HS-27A (cell line): ENCODE results near the gene FHOD3.

Experiments
- DNase-seq: peaks from one replicate; pipeline ENCODE4 v3.0.0-alpha.2; 2012; ENCODE audit warnings: low read depth, missing footprints

Gene FHOD3

DNA sequence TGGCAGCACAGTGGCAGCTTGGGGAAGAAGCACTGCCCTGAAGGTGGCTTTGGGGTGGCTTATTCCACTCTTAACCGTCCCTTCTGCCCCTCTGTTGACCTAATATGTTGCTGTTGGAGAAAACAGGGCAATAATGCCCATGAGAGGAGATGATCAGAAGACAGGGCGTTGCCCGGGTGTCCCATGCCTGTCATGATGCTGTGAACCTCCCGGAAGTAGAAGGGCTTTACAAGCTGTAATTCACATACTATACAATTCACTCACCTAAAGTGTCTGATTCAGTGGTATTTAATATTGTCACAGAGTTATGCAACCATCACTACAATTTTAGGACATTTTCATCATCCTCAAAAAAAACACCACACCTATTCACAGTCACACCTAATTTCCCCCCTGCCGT lies 112.3 kb downstream of the FHOD3 start:
- DNase-seq, result no peak

DNA sequence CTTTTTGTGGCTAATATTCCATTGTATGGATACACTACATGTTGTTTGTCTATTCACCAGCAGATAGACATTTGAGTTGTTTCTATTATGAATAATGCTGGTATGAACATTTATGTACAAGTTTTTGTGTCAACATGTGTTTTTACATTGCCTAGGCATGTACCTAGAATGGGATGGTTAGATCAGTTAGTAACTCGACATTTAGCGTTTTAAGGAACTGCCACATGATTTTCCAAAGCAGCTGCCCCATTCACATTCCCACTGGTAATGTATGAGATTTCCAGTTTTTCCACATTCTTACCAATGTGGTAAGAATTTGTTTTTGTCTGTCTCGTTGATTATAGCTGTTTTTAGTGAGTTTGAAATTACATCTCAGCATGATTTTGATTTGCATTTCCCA lies 112.8 kb downstream of the FHOD3 start:
- DNase-seq, result no peak

DNA sequence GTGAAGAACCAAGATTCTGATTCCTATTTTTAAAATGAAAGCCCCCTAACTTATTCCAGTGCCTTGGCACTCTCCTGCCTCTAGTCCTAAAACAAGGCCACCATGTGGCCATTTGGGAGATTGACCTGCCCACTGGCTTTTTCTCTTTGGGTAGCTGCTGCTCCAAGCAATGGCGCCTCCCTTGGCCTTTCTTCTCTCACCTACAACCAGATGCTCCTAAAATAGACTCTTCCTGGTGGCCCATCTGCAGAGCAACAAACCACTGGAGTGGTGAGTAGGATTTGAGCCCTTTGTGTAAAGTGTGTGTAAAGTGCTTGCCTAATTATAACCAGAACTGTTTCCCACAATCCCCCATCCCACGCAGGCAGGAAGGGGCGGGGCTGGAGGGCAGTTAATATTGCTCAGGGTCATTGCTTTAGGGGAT lies 114.2 kb downstream of the FHOD3 start:
- peak; percentile 27 for DNase-seq

DNA sequence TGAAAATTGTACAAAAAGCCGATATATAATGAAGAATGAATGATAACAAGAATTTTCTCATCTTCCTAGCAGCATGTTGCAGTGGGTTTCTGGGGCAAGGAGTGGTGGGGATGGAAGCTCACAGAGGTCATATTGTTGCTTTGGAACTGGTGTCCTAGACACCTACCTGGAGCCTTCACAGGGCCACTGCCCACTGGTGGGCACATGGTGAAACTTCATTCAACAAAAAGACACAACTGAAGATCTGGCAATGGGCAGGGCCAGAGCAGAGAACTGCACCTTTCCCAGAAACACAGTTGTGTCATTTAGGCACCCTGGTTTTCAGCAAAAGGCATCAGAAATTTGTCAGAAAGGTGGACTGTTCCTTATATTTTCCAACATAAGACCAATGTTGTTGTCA lies 115.3 kb downstream of the FHOD3 start:
- DNase-seq, result no peak

DNA sequence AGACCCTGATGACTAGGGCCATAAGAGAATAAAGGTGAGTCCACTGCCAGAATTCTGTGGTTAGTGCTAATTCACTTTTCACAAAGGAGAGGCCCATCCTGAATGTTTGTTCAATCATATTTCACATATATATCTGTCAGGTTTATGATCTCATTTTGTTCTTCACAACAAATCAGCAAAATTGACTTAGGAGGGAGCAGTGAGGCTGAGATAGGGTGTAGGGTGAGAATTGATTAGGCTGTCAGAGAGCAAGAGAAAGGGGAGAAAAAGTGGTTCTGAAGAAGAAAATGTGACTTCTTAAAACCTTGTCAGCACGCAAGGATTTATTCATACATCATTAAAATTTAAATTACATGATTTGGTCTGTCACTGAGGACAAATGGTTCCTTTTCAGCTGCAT lies 117.7 kb downstream of the FHOD3 start:
- DNase-seq, result no peak

DNA sequence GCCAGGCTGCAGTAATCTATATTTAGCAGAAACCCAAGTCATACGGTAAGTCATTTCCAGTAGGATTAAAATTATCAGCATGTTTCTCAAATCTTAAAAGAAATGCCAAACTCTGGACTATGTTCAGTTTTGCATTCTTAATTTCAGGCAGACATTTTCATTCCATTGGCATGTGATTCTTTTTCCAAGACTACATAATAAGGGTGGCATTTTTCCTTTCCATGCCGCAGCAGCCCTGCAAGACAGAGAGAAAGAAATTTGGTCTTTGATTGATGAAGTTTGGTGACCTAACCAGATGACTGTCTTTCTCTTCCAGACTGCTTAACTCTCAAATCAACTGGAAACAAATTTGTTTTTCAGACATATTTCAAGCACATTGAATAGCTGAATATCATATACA lies 118.1 kb downstream of the FHOD3 start:
- no peak for DNase-seq

DNA sequence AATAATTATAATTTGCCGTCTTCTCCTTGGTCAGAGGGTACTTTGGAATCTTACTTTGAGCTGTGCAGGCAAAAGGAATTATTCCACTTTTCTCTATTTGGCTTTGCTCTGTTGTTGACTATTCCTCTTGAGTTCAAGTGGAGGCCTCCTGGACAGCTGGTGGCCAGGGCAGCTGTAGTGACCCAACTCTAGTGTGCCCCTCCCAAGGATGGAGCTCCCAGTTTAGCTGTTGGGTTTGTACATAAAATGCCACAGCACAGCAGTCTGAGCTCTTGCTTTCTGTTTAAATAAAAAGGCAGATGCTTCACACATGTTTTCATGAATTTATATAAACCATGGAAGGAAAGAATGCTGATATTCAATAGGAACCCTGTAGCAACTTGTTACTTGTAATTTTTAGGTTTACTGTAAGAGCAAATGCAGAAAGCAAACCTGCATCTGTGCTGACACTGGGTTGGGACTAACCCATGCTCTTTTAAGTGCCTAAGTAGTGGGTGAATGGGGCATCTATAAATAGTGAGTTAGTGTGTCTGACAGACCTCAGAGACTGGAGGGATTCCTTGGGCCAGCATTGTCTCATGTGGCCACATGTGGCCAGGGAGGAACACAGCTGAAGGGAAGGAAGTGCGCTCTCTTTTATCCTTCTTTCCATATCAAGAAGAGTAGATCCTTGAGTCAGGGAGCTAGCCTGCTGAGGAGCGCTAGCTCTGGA lies 121.8 kb downstream of the FHOD3 start:
- DNase-seq, result no peak

DNA sequence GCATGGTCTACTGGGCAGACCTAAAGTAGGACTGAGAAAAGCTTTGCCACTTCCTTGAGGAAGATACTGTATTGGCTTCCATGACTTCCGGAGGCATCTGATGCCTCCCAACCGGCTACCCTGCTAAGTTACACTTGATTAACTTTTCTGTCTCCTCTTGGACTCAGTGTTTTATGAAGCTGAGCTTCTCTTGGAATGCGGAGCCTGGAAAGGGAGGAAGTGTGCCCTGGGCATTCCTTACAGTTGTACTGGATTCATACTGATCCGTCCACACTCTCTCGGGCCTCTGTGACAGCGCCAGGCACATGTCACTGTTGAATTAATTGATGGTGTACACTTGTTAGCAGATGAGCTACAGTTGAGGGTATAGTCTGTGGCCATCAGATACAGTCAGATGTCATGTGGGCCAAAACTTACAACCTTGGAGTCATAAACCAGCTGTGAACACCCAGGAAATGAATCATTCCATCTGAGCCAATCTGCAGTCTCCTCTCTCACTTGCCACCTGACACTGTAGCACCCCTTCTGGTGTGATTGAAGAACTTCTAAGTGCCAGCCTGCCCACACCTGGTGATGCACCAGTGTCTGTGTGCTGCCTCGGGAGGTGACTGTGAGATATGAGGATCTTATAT lies 122.5 kb downstream of the FHOD3 start:
- DNase-seq, result no peak

DNA sequence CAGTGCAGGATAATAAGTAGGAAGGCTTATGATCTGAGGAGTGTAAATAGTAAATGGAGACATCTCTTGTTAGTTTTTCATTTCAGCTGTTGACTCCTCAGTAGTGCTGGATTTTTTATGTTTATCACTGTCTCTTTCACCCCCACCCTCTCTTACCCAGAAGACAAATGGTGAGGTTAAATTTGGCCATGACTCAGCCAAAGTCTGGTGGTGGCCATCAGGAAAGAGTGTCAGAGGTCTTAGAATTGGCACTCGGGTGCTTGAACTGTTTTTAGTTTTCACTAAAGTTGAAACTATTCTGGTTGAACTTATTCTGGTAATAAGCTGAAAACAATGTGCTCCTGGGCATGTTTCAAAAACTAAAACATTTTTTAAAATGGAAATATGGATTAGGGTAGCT lies 123.3 kb downstream of the FHOD3 start:
- DNase-seq, result no peak

DNA sequence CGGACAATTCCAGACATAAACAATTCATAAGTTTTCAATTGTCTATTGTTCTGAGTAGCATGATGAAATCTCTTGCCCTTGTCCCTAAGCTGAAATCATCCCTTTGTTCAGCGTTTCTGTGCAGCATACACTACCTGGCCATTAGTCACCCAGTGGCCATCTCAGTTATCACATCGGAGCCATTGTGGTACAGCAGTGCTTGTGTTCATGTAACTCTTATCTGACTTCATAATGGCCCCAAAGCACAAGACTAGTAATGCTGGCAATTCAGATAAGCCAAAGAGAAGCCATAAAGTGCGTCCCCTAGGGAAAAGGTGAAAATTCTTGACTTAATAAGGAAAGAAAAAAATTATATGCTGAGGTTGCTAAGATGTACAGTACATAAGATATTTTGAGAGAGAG lies 127.2 kb downstream of the FHOD3 start:
- no peak for DNase-seq

DNA sequence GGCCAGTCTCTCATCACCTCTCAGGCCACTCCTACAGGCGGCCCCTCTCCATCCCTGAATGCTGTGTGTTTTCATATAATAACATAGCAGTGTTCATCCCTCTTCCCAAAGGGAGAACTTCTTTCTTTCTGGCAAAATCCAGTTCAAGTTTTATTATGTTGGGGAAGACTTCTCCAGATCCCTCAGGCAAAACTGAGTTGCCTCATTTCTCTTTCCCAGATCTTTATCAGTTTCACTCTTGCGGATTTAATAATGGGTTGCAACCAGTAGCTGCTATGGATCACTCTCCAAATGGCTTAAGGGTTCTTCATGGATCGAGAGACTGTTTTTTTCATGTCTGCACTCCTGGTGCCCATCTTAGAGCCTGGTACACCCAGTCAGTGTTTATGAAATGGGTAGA lies 129.9 kb downstream of the FHOD3 start:
- no peak for DNase-seq

DNA sequence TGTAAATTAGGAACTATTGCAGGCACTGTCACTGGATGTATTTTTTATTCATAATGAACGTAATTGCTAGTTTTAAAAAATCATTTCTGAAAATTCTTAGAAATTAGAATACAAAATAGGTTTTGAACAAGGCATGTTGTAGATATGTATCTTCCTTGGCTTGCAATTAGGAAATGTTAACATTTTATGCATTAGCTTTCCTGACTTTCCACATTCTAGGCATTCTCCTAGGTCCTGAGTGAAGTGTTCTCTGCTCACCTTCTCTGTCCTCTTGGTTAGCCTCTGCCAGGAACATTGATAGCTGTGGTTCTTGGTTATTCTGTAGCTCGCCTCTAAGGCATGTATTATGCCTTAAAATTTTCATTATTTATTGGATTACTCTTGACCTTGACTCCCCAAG lies 130.3 kb downstream of the FHOD3 start:
- no peak for DNase-seq

DNA sequence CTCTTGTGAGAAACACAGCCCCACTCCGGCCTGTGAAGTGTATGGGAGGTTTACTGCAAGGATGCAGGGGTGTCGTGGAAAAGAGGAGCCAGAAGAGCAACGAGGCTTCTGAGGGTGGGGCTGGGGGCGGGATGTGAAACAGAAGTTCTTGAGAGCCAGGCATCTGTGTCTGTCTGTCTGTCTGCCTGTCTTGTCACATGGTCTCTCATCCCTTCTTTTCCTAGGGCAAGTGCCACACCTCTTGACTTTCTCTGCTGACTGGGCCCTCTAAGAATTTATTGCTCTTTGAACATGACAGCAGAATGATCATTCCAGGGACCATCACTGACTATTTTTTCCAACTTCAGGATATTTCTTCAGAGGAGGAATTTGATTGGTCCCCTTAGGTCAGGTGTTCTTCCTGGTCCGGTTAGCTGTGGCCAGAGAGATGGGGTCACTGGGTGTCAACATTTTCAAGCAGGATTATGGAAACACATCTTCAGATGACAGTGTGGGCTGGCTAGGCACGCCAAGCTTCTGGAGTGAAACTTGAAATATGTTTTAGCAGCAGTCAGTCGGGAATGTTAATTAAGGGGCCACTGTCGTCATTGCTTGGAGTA lies 131.0 kb downstream of the FHOD3 start:
- DNase-seq, result no peak

DNA sequence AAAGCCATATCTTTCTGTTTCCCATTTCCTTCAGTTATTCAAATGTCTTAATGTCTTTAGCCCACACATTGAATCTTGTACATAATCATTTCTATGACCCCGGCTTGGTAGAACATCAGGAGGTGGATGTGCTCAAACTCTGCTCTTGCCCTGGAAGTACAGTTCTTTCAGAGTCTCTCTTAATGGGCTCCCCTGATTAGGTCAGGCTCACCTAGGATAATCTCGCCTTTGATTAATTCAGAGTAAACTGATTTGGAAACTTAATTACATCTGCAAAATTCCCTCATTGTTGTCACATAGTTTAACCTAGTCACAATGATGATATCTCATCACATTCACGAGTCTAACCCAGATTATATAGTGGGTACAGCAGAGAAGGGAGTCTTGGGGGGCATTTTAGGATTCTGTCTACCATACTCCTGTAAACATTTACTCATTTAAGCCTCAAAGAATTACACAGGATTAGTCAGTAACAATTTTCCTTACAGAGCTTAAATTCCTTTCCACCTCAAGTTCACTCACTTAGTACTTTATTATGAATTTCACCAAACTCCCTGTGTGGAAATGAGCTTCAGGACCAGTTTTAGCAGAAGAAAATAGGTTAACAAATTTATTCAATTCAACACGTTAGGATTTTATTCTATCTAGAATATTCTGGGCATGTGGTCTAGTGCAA lies 135.5 kb downstream of the FHOD3 start:
- DNase-seq, result no peak

DNA sequence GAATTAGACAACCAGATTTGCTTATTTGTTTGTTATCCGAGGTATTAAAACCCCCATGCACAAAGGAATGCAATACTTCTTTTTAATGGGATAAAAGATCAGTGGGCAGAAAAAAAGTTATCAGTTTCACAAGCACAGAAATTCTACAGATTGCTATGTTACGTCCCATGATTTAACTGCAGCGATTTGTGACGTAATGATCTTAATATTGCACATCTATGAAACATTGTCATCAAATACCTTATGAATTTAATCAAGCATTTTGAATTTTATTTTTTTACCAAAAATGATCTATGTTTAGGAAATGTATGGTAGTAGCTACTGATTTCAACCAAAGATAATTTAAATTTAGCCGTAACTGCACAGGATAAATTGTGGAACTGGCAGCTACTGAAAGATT lies 138.9 kb downstream of the FHOD3 start:
- no peak for DNase-seq

DNA sequence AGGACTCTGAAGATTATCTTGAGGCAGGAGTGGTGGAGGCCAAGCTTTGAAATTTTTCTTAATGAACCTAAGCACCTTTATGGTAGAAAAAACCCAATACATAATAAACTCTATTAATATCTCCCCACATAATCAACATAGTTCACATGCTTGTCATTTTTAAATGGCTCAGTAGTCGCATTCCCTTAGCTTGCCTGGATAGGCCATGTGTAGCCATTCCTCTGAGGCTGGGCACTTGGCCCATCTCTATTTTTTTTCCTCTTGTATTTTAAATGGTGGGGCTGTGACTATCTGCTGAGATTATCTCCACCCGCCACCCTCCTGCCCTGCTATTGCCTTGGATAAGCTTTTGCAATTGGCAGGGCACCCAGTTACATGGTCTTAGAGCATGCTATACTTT lies 143.1 kb downstream of the FHOD3 start:
- no peak for DNase-seq

DNA sequence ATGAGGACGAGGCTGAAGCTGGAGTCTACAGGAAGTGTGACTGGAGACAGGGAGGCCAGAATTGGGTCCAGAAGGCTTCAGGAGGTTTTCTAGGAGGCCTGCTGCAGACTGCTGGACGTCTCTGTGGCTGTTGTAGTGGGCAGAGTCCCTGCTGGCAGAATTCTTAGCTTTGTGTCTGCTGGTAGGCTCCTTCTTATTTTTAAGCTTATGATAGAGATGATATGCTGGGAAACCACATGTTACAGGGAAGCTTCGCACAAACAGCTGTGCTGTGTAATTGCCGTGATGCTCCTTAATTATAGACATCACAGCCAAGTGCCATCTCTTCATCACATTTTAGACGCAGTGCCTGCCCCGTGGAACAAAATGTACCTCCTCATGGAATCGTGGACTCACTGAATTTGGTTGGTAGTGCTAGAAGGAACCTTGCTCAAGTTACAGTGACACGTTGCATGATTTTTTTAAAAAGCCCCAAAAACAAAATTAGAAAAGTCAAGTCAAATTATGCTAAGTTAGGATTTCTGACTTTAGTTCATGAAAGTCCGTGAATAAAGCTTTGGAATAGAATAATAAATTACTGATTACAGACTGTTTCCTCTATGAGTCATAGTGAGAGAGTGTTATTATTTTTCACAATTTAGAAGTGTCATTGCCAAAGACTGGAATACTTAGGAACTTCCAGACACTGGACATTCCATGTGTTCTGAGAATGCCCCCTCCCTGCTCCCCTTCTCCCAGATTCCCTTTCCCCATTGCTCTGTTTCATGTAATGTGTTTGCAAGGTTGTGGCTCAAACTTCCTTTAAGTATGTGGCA lies 144.1 kb downstream of the FHOD3 start:
- no peak for DNase-seq

DNA sequence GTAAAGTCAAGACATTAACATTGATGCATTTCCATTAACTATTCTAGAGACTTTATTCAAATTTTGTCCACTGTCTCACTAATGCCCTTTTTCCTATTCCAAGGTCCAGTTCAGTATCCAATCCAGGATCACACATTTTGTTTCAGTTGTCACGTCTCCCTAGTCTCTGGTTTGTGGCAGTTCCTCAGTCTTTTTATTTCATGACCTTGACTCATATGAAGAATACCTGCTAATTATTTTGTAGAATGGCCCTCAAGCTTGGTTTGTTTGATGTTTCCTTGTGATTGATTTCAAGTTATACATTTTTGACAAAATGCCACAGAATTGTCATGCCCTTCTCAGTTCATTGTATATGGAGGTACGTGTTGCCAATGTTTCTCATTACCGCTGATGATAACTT lies 145.2 kb downstream of the FHOD3 start:
- DNase-seq, result no peak

DNA sequence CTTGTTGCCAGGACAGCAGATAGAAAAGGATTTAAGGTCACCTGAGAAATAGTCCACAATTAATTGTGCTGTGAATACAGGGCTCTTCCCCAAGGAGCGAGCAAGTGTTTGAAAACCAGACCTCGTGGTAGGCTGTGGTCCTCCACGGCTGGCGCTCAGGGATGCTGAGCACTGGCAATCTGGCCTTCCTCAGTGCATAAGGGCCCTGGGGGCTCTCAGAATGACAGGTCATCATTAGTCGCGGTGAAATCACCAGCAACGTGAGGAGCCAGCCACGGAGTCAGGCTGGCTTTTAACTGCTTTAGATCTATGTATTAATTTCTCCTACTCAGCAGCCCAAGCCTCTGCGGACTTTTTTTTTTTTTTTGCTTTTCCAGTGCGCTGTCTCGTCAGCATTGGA lies 148.5 kb downstream of the FHOD3 start:
- DNase-seq, result no peak

DNA sequence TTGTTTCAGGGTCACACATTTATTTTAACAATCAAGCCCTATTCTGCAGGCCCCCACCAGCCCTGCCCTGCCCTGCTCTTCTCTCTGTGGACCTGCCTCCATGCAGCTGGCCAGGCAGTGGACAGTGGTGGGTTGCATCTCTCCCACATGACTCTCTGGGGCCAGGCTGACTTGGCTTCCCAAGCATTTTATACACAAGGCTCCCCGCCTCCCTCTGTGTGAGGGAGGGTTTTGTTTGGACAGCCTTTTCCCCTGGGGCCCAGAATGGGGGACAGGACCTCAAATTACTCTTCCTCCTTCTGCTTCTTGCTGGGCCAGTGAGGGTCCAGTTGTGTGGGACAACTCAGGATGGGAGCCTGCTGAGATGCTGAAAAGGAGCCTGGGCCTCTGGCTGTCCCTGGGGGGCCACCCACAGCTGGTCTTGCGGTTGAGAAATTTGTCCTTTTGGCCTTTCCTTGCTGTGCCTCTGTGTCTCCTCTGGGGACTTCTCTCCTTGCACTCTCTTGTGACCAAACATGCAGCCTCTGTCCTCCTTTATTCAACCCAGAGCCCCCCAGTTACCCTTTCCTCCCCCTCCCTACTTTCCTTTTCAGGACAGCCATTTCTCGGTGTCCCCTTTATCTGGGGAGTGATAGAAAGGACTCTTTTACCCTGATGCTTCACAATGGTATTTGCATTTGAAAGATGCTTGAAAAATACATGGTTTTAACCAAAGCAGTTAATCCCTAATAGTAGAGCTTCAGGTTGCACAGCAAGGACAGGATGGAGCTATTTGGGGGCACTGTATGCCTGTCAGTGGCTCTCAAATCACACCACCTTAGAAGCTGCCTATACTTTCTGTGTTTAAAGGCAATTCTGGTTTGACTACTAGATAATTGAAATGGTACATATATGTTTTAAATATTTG lies 151.1 kb downstream of the FHOD3 start:
- DNase-seq, result no peak

DNA sequence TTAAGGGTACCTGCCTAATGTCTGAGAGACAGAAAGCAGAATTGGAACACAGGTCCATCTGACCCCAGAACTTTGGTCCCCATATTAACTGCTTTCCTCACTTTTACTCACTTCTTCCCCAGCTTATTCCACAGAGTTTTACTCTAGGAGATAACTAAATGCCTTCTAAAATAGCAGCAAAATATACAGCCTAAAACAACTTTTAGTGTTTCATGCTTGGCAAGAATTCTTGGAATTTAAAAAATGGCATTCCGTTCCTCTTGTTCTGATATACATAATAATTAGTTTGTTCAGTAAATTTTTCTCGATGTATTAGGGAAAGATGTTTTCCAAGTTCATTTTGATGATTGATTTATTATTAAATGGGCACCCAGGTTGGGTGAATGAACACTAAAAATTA lies 151.9 kb downstream of the FHOD3 start:
- DNase-seq, result no peak
